WTC11 (cell line): ENCODE data around the gene NRXN2. TPM values are rescaled to one million over a fixed set of nuclear protein-coding genes. Genes with fewer than 3 reads are reported as not detected.

Experiments
- ATAC-seq: fragments of 200-7000 bp; cut with Tn5 transposase; 2 replicates; pipeline ENCODE4 v1.10.0; 2021; ENCODE audit warnings: mild to moderate bottlenecking, moderate library complexity
- CTCF ChIA-PET: fragments of 300-600 bp; sonication (Branson Sonifier 250); formaldehyde crosslinking; loops from one replicate; lab custom pipeline; 2021; ENCODE audit warnings: antibody characterized with exemption; lab: Charles Lee
- POLR2A ChIA-PET: fragments of 350-600 bp; sonication (Branson Sonifier 250); formaldehyde crosslinking; loops from one replicate; lab custom pipeline; 2021; ENCODE audit warnings: antibody characterized with exemption; lab: Charles Lee
- DNase-seq: peaks from one replicate; pipeline ENCODE4 v3.0.0; 2021; ENCODE audit warnings: low spot score
- H3K27ac Mint-ChIP-seq: 2 replicates; pipeline ENCODE4 v1.8.0; 2021; ENCODE audit warnings: mixed read lengths
- H3K27me3 Mint-ChIP-seq: 2 replicates; pipeline ENCODE4 v1.8.0; 2021; ENCODE audit warnings: low read depth, mild to moderate bottlenecking, moderate library complexity, mixed read lengths
- H3K36me3 Mint-ChIP-seq: 2 replicates; pipeline ENCODE4 v1.8.0; 2021; ENCODE audit warnings: mixed read lengths
- H3K4me1 Mint-ChIP-seq: 2 replicates; pipeline ENCODE4 v1.8.0; 2022; ENCODE audit warnings: mixed read lengths
- H3K4me3 Mint-ChIP-seq: 2 replicates; pipeline ENCODE4 v1.8.0; 2021; ENCODE audit warnings: mild to moderate bottlenecking, moderate library complexity, mixed read lengths
- H3K9me3 Mint-ChIP-seq: 2 replicates; pipeline ENCODE4 v1.8.0; 2021; ENCODE audit warnings: mixed read lengths
- ATF1 ChIP-seq: sonication (generic); formaldehyde crosslinking; IDR thresholded peaks from 2 replicates; pipeline ENCODE4 v1.8.1; 2023; ENCODE audit warnings: mild to moderate bottlenecking, moderate library complexity, missing genetic modification reagents
- ELF4 ChIP-seq: sonication (generic); formaldehyde crosslinking; IDR thresholded peaks from 2 replicates; pipeline ENCODE4 v1.8.1; 2022; ENCODE audit warnings: low read depth, mild to moderate bottlenecking, moderate library complexity, missing genetic modification reagents
- FOXK1 ChIP-seq: sonication (generic); formaldehyde crosslinking; IDR thresholded peaks from 2 replicates; pipeline ENCODE4 v1.8.0; 2022; ENCODE audit warnings: mild to moderate bottlenecking, moderate library complexity, missing genetic modification reagents
- FOXP1 ChIP-seq: sonication (generic); formaldehyde crosslinking; IDR thresholded peaks from 2 replicates; pipeline ENCODE4 v1.8.0; 2022; ENCODE audit warnings: missing genetic modification reagents, mild to moderate bottlenecking, moderate library complexity, borderline replicate concordance
- GRHL2 ChIP-seq: fragments of 250-450 bp; sonication (Bioruptor Pico); IDR thresholded peaks from 2 replicates; pipeline ENCODE4 v1.8.0; 2022; ENCODE audit warnings: mild to moderate bottlenecking, moderate library complexity; ENCODE audit not compliant: insufficient replicate concordance, severe bottlenecking
- HMGA2 ChIP-seq: fragments of 250-450 bp; sonication (Bioruptor Pico); IDR thresholded peaks from 2 replicates; pipeline ENCODE4 v1.4.0; 2021; ENCODE audit warnings: mild to moderate bottlenecking, moderate library complexity
- JUN ChIP-seq: sonication (generic); formaldehyde crosslinking; IDR thresholded peaks from 2 replicates; pipeline ENCODE4 v1.8.0; 2023; ENCODE audit warnings: mild to moderate bottlenecking, missing genetic modification reagents
- KAT7 ChIP-seq: sonication (generic); formaldehyde crosslinking; IDR thresholded peaks from 2 replicates; pipeline ENCODE4 v1.8.1; 2023; ENCODE audit warnings: missing genetic modification reagents, mild to moderate bottlenecking, borderline replicate concordance
- TEAD1 ChIP-seq: sonication (generic); formaldehyde crosslinking; IDR thresholded peaks from 2 replicates; pipeline ENCODE4 v1.8.0; 2022; ENCODE audit warnings: mild to moderate bottlenecking, missing genetic modification reagents
- ZNF263 ChIP-seq: sonication (generic); formaldehyde crosslinking; IDR thresholded peaks from 2 replicates; pipeline ENCODE4 v1.8.1; 2022; ENCODE audit warnings: low read depth, mild to moderate bottlenecking, moderate library complexity, missing genetic modification reagents
- ZNF317 ChIP-seq: sonication (generic); formaldehyde crosslinking; IDR thresholded peaks from 2 replicates; pipeline ENCODE4 v1.8.1; 2023; ENCODE audit warnings: low read depth, mild to moderate bottlenecking, moderate library complexity, missing genetic modification reagents, borderline replicate concordance
- ZNF396 ChIP-seq: fragments of 250-450 bp; sonication (Bioruptor Pico); IDR thresholded peaks from 2 replicates; pipeline ENCODE4 v1.8.0; 2021; ENCODE audit warnings: mild to moderate bottlenecking, moderate library complexity, borderline replicate concordance
- total RNA-seq: library from RNA; stranded (reverse); gene quantifications from 3 replicates; pipeline ENCODE4 v1.2.3, GENCODE V29; 2021
- TF ChIP-seq, protein P1 (sequence below): sonication (generic); formaldehyde crosslinking; IDR thresholded peaks from 2 replicates; pipeline ENCODE4 v1.8.0; 2022; ENCODE audit warnings: mild to moderate bottlenecking, missing genetic modification reagents
- TF ChIP-seq, protein P2 (sequence below): sonication (generic); formaldehyde crosslinking; IDR thresholded peaks from 2 replicates; pipeline ENCODE4 v1.8.1; 2023; ENCODE audit warnings: mild to moderate bottlenecking, missing genetic modification reagents
- TF ChIP-seq, protein P3 (sequence below): sonication (generic); formaldehyde crosslinking; IDR thresholded peaks from 2 replicates; pipeline ENCODE4 v1.8.0; 2022; ENCODE audit warnings: mild to moderate bottlenecking, missing genetic modification reagents
- TF ChIP-seq, protein P4 (sequence below): fragments of 250-450 bp; sonication (Bioruptor Pico); IDR thresholded peaks from 2 replicates; pipeline ENCODE4 v1.9.0; 2021; ENCODE audit warnings: mild to moderate bottlenecking, borderline replicate concordance
- TF ChIP-seq, protein P5 (sequence below): fragments of 250-450 bp; sonication (Bioruptor Pico); IDR thresholded peaks from 2 replicates; pipeline ENCODE4 v1.9.0; 2021; ENCODE audit warnings: mild to moderate bottlenecking
- TF ChIP-seq, protein P6 (sequence below): sonication (generic); formaldehyde crosslinking; conservative IDR thresholded peaks from 2 replicates; pipeline ENCODE4 v1.8.1; 2023; ENCODE audit warnings: mild to moderate bottlenecking, low read depth, missing genetic modification reagents, moderate library complexity
- TF ChIP-seq, protein P7 (sequence below): fragments of 250-450 bp; sonication (Bioruptor Pico); IDR thresholded peaks from 2 replicates; pipeline ENCODE4 v1.9.0; 2021; ENCODE audit warnings: moderate library complexity, mild to moderate bottlenecking, inconsistent platforms, borderline replicate concordance
- TF ChIP-seq, protein P8 (sequence below): sonication (generic); formaldehyde crosslinking; IDR thresholded peaks from 2 replicates; pipeline ENCODE4 v1.8.1; 2022; ENCODE audit warnings: low read depth, mild to moderate bottlenecking, moderate library complexity, missing genetic modification reagents, borderline replicate concordance

The NRXN2 gene
- total RNA-seq, 1 experiment from 2014 or later, result 8.6 TPM

DNA sequence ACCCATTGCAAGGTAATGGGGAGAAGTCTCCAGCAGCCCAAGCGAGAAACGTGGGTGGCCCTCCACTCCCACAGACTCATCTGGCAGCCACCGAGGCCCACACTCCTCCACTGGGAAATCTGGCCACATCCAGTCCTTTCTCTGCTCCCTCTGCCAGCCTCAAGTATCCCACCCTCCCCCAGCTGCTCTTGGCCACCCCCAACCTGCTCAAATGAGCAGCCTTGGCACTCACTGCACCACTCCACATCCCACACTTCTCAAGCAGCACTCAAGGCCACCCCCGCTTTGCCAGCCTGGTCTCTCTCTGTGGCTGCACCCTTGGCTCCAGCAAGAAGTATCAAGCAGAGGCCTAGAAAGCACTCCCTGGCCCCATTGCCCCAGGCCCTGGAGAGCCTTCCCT, 103.8 kb downstream of the NRXN2 start:
- Mint-ChIP-seq H3K36me3 (no peaks in the 10 kb centered on the region), H3K27me3 (no peaks in the 10 kb centered on the region), H3K27ac (no peak overlapping the region), H3K4me1 (peaks cover 11% of the 10 kb centered on the region), H3K9me3 (no peaks in the 10 kb centered on the region), H3K4me3 (no peak overlapping the region)
- TF ChIP-seq TEAD1 (CRISPR knock-in tag), result no peak
- TF ChIP-seq, protein P1, sequence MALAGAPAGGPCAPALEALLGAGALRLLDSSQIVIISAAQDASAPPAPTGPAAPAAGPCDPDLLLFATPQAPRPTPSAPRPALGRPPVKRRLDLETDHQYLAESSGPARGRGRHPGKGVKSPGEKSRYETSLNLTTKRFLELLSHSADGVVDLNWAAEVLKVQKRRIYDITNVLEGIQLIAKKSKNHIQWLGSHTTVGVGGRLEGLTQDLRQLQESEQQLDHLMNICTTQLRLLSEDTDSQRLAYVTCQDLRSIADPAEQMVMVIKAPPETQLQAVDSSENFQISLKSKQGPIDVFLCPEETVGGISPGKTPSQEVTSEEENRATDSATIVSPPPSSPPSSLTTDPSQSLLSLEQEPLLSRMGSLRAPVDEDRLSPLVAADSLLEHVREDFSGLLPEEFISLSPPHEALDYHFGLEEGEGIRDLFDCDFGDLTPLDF (CRISPR knock-in tag), result no peak
- TF ChIP-seq, protein P2, sequence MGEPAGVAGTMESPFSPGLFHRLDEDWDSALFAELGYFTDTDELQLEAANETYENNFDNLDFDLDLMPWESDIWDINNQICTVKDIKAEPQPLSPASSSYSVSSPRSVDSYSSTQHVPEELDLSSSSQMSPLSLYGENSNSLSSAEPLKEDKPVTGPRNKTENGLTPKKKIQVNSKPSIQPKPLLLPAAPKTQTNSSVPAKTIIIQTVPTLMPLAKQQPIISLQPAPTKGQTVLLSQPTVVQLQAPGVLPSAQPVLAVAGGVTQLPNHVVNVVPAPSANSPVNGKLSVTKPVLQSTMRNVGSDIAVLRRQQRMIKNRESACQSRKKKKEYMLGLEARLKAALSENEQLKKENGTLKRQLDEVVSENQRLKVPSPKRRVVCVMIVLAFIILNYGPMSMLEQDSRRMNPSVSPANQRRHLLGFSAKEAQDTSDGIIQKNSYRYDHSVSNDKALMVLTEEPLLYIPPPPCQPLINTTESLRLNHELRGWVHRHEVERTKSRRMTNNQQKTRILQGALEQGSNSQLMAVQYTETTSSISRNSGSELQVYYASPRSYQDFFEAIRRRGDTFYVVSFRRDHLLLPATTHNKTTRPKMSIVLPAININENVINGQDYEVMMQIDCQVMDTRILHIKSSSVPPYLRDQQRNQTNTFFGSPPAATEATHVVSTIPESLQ, result no peak
- no peak for TF ChIP-seq FOXK1 (CRISPR knock-in tag)
- TF ChIP-seq ZNF317 (CRISPR knock-in tag), result no peak
- TF ChIP-seq FOXP1 (CRISPR knock-in tag), result no peak
- no peak for TF ChIP-seq ZNF396
- TF ChIP-seq, protein P3, sequence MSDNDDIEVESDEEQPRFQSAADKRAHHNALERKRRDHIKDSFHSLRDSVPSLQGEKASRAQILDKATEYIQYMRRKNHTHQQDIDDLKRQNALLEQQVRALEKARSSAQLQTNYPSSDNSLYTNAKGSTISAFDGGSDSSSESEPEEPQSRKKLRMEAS (CRISPR knock-in tag), result no peak
- TF ChIP-seq ELF4, result no peak
- no peak for TF ChIP-seq HMGA2 (CRISPR knock-in tag)
- TF ChIP-seq, protein P4, sequence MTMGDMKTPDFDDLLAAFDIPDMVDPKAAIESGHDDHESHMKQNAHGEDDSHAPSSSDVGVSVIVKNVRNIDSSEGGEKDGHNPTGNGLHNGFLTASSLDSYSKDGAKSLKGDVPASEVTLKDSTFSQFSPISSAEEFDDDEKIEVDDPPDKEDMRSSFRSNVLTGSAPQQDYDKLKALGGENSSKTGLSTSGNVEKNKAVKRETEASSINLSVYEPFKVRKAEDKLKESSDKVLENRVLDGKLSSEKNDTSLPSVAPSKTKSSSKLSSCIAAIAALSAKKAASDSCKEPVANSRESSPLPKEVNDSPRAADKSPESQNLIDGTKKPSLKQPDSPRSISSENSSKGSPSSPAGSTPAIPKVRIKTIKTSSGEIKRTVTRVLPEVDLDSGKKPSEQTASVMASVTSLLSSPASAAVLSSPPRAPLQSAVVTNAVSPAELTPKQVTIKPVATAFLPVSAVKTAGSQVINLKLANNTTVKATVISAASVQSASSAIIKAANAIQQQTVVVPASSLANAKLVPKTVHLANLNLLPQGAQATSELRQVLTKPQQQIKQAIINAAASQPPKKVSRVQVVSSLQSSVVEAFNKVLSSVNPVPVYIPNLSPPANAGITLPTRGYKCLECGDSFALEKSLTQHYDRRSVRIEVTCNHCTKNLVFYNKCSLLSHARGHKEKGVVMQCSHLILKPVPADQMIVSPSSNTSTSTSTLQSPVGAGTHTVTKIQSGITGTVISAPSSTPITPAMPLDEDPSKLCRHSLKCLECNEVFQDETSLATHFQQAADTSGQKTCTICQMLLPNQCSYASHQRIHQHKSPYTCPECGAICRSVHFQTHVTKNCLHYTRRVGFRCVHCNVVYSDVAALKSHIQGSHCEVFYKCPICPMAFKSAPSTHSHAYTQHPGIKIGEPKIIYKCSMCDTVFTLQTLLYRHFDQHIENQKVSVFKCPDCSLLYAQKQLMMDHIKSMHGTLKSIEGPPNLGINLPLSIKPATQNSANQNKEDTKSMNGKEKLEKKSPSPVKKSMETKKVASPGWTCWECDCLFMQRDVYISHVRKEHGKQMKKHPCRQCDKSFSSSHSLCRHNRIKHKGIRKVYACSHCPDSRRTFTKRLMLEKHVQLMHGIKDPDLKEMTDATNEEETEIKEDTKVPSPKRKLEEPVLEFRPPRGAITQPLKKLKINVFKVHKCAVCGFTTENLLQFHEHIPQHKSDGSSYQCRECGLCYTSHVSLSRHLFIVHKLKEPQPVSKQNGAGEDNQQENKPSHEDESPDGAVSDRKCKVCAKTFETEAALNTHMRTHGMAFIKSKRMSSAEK, result no peak
- TF ChIP-seq, protein P5, sequence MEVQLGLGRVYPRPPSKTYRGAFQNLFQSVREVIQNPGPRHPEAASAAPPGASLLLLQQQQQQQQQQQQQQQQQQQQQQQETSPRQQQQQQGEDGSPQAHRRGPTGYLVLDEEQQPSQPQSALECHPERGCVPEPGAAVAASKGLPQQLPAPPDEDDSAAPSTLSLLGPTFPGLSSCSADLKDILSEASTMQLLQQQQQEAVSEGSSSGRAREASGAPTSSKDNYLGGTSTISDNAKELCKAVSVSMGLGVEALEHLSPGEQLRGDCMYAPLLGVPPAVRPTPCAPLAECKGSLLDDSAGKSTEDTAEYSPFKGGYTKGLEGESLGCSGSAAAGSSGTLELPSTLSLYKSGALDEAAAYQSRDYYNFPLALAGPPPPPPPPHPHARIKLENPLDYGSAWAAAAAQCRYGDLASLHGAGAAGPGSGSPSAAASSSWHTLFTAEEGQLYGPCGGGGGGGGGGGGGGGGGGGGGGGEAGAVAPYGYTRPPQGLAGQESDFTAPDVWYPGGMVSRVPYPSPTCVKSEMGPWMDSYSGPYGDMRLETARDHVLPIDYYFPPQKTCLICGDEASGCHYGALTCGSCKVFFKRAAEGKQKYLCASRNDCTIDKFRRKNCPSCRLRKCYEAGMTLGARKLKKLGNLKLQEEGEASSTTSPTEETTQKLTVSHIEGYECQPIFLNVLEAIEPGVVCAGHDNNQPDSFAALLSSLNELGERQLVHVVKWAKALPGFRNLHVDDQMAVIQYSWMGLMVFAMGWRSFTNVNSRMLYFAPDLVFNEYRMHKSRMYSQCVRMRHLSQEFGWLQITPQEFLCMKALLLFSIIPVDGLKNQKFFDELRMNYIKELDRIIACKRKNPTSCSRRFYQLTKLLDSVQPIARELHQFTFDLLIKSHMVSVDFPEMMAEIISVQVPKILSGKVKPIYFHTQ (CRISPR knock-in tag), result no peak
- TF ChIP-seq, protein P6, sequence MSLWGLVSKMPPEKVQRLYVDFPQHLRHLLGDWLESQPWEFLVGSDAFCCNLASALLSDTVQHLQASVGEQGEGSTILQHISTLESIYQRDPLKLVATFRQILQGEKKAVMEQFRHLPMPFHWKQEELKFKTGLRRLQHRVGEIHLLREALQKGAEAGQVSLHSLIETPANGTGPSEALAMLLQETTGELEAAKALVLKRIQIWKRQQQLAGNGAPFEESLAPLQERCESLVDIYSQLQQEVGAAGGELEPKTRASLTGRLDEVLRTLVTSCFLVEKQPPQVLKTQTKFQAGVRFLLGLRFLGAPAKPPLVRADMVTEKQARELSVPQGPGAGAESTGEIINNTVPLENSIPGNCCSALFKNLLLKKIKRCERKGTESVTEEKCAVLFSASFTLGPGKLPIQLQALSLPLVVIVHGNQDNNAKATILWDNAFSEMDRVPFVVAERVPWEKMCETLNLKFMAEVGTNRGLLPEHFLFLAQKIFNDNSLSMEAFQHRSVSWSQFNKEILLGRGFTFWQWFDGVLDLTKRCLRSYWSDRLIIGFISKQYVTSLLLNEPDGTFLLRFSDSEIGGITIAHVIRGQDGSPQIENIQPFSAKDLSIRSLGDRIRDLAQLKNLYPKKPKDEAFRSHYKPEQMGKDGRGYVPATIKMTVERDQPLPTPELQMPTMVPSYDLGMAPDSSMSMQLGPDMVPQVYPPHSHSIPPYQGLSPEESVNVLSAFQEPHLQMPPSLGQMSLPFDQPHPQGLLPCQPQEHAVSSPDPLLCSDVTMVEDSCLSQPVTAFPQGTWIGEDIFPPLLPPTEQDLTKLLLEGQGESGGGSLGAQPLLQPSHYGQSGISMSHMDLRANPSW (CRISPR knock-in tag), result no peak
- TF ChIP-seq GRHL2 (CRISPR knock-in tag), result no peak
- TF ChIP-seq, protein P7, sequence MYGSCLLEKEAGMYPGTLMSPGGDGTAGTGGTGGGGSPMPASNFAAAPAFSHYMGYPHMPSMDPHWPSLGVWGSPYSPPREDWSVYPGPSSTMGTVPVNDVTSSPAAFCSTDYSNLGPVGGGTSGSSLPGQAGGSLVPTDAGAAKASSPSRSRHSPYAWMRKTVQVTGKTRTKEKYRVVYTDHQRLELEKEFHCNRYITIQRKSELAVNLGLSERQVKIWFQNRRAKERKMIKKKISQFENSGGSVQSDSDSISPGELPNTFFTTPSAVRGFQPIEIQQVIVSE (CRISPR knock-in tag), result no peak
- TF ChIP-seq, protein P8, sequence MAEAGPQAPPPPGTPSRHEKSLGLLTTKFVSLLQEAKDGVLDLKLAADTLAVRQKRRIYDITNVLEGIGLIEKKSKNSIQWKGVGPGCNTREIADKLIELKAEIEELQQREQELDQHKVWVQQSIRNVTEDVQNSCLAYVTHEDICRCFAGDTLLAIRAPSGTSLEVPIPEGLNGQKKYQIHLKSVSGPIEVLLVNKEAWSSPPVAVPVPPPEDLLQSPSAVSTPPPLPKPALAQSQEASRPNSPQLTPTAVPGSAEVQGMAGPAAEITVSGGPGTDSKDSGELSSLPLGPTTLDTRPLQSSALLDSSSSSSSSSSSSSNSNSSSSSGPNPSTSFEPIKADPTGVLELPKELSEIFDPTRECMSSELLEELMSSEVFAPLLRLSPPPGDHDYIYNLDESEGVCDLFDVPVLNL (CRISPR knock-in tag), result no peak
- TF ChIP-seq ATF1 (CRISPR knock-in tag), result no peak
- no peak for TF ChIP-seq KAT7 (CRISPR knock-in tag)
- no peak for TF ChIP-seq ZNF263
- TF ChIP-seq JUN, result no peak
- ATAC-seq (no peak), DNase-seq (no peak)
- POLR2A ChIA-PET, result interaction anchor here (0.9 kb wide), 1 partner anchor 23 kb away, joined by 3 read pairs; no protein-coding TSS in a partner anchor
- CTCF ChIA-PET, result interaction anchor here (1.1 to 3.1 kb wide), 4 partner anchors 11 to 170 kb away, joined by 3 to 19 read pairs (median 4); no protein-coding TSS in a partner anchor
